Fibroblast of skin of back (primary cell): Measurements from ENCODE around the gene METAP1D.
"Not testable (repeated sequence)": the region's sequence is repeated elsewhere in the genome, so short reads cannot be mapped to it uniquely, and the experiment has no call there.

Experiments used
- DNase-seq: peaks from one replicate; pipeline ENCODE4 v3.0.0-alpha.2; 2013

The METAP1D gene

DNA sequence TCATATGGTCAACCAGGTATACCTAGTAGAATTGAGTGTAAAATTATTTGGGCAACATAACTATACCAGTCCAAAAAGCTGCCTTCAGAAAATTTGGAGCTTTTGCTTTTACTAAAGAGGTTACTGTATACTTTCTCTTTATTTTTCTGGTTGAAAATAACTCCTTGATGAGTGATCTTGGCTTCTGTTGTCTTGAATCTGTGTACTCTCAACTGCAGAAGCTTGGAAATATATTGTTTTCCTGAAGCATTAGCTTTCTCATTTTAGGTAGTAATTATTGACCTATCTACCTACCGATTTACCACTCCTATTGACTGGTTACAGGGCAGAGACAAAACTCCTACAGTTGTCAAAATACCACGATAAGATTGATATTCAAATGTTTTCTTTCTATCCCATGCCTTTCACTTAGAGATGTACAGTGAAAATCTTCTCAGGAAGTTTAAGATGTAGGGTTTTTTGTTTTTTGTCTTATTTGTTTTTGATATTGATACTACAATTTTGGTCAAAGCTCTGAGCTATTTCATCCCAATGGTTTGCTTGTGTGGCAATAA lies 49.9 kb downstream of the METAP1D start:
- DNase-seq, result no peak

DNA sequence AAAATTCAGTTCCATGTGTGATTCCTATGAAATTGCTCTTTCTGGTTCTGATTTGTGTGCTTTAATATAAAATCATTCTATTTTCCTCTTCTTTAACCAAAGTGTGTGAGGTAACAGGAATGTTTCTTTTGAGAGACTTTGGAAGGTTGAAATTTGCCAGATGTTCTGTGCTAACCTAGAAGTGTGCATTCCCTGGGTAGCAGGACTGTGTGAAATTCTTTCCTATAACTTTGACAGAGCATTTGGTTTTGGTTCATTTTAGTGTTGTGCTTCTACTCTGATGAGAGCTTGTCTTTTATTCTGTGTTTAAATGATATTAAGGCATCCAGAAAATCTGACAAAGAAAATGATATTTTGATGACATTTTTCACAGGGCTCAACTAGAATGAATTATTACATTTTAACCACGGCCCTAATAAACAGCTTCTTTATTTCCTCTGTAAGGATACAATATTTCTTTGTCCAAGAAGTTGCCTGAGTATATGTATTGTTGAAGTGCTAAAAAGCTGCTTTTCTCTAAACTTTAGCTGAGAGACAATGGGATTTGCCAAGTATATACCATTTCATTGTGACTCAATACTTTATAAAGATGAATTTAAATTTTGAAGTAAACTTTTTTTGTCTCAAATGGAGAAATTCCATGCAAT lies 50.8 kb downstream of the METAP1D start:
- no peak for DNase-seq

- DNase-seq, result no peak
Observed at GRCh38 chr2:172052000-172052983, 52.5 kb downstream of the METAP1D start.

GRCh38 chr2:172053486-172053885 lies 53.7 kb downstream of the METAP1D start:
- no peak for DNase-seq

- no peak for DNase-seq
Observed at GRCh38 chr2:172056293-172056692, 56.5 kb downstream of the METAP1D start.

DNA sequence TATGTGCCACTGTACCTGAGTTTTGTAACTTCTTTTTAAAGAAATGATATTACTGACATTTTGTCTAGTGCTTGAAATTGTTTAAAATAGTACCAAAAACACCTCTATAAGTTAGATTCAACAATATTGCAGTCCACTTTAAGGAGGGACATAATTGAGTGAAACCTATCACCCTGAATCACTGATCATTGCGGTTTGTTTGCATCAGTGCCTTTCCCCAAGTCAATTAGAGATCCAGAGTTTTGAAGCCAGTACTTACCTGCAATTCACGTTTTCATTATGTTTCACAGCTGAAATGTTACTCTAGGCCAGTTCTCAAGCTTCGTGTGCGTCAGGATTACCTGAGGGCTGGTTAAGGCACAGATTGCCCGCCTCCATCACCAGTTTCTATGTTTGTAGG lies 58.9 kb downstream of the METAP1D start:
- DNase-seq, result no peak

GRCh38 chr2:172060118-172060517 lies 60.4 kb downstream of the METAP1D start:
- not testable (repeated sequence) for DNase-seq

- no peak for DNase-seq
Observed at GRCh38 chr2:172062402-172063004, 62.8 kb downstream of the METAP1D start.

DNA sequence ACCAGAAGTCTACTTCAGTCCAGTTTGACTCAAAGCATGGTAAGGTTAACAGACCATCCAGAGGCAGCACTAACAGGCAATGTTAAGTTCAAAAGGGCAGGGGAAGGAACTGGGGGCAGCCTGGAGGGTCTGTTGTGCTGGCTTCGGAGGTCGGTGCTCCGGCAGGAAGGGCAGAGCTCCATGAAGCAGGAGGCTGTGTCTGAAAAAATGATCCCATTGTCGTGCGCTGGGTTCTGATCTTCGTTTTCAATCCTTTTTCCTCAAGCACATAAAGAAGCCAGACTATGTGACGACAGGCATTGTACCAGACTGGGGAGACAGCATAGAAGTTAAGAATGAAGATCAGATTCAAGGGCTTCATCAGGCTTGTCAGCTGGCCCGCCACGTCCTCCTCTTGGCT lies 63.7 kb downstream of the METAP1D start:
- no peak for DNase-seq

DNA sequence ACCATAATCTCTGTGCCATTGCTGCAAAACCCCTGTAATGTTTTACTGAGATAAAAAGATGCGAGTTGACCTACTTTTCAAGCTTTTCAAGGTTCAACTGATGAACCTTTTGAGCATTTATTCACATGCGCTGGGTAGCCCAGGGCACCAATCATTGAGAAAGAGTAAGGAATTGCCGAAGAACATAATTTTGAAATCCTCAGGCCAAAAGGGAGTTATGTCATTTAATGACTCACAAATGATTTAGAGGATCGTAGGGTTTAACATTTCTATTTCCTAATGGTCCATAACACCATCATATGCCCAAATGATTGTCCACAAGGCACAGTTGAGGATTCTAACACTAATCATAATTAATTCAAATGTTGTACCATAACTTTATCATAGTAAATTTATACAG lies 65.4 kb downstream of the METAP1D start:
- DNase-seq, result no peak

GRCh38 chr2:172066394-172066886 lies 66.7 kb downstream of the METAP1D start:
- DNase-seq, result no peak

DNA sequence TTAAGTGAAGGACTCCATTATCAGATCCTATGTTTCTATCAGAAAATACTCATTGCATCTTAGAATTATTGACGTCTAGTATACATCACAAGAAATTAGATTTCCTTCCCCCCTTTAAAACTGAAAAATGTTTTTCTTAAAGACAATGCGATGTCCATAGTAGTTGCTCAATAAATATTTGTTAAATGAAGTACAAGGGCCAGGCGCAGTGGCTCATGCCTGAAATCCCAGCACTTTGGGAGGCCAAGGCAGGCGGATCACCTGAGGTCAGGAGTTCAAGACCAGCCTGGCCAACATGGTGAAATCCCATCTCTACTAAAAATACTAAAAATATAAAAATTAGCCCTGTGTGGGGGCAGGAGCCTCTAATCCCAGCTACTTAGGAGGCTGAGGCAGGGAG lies 68.2 kb downstream of the METAP1D start:
- DNase-seq, result not testable (repeated sequence)

GRCh38 chr2:172070936-172071335 lies 71.2 kb downstream of the METAP1D start:
- no peak for DNase-seq

GRCh38 chr2:172072303-172072702 lies 72.5 kb downstream of the METAP1D start:
- DNase-seq, result no peak

- no peak for DNase-seq
Observed at GRCh38 chr2:172072706-172073105, 73.0 kb downstream of the METAP1D start.

DNA sequence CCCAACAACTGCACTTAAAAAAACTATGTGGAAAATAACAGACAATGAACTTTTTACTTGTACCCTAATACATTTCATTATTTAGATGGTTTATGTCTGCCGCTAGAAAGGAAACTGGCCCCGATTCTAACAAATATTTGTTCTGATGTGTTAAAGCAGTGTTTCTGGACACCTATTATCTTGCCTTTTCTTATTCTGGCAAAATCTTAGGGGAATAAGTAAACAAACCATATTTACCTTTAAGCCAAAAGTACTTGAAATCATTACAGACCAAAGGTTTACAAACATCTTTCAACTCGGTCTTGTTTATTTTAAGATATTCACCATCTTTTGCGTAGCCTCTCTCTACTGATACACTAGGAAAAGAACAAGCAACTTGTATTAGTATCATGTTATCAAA lies 73.8 kb downstream of the METAP1D start:
- no peak for DNase-seq

- no peak for DNase-seq
Observed at GRCh38 chr2:172074254-172074653, 74.5 kb downstream of the METAP1D start.

GRCh38 chr2:172079416-172079815 lies 79.7 kb downstream of the METAP1D start:
- DNase-seq, result no peak

GRCh38 chr2:172079838-172080640 lies 80.3 kb downstream of the METAP1D start:
- no peak for DNase-seq

- DNase-seq, result no peak
Observed at GRCh38 chr2:172080641-172081220, 81.0 kb downstream of the METAP1D start.

DNA sequence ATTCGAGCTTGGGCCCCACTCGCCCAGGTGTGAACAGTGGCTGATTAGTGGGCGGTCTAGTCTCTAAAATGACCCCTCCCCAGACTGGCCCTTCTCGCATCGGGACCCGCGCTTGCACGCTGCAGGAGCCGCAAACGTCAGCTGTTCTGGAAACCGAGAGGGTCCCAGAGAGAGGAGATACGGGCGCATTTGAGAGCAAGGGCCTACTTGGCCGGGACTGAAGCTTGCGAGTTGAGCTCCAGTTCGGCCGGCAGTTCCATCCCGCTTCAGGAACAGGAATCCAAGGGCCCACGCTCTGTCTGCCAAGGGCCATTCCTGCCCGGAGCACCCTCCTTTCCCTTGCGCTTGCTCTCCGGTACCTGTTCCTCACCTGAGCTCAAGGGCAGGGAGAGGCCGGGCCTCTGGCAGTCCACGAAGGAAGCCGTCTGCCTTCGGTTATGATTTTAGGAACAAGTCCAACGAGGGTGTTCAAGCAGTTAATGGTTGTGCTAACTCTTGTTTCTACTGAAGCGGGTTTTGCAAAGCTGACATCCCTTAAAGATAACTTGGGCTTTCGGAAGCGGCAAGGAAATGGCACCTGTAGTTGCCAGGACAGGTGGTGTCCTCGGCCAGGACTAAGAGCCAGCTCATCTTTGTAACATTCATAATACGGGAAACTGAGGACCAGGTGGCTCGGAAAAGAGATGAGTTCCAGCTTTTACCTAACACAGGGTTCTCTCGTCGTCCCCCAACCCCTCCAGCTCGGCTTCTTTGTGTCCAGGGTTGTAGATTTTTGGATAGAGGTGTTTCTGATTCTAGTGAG lies 81.7 kb downstream of the METAP1D start:
- DNase-seq, result no peak
